Measurements from ENCODE around the gene MEIOB.

DNA sequence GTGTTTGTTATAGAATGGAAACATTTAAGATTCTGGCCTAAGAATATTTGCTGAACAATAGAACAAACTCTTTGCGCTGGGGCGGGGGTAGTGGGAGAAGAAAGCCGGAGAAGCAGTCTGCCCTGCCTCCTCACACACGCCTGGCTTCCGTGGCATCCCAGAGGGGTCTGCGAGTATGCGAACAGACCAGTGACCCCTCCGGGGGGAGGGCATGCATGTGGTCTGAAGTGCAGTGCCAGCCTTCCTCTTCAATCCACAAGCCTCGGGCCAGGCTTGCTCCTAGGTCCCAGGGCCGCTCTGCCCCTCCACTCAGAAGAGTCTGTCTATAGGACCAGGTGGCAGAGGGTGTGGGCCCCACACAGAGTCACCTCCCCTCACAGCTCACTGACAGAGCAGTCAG lies 64.3 kb downstream of the MEIOB start:
- TF ChIP-seq CTCF (IDR thresholded peaks at IDR 0.05): no peak
- no peak for TF ChIP-seq EZH2 (IDR thresholded peaks at IDR 0.05)
